Body of pancreas (tissue), 4 donors: ENCODE data around the gene MCUR1. TPM values are rescaled to one million over a fixed set of nuclear protein-coding genes. Genes with fewer than 3 reads are reported as not detected.

Experiments used
- ATAC-seq: fragments of 150-250 bp; one replicate; pipeline ENCODE4 v1.9.1; 2016
- DNase-seq, 4 donors: peaks; one replicate each; pipeline ENCODE4 v3.0.0-alpha.2; 2019
- H3K27ac ChIP-seq, 4 donors: fragments of 200-600 bp; sonication (generic); 1 replicate in 3 of 4; 2 replicates in 1 of 4; pipeline versions ENCODE4 v1.5.1 to v1.6.1; 2016 to 2019; ENCODE audit warnings: mild to moderate bottlenecking in 1 of 4, mixed read lengths in 1 of 4, moderate library complexity in 1 of 4
- H3K27me3 ChIP-seq, 2 donors: fragments of 200-600 bp; sonication (generic); one replicate each; pipeline ENCODE4 v1.6.0; 2016; ENCODE audit warnings: mild to moderate bottlenecking in 1 of 2
- H3K36me3 ChIP-seq, 2 donors: fragments of 200-600 bp; sonication (generic); replicated peaks in 1 of 2; 2 replicates each; pipeline ENCODE4 v1.5.1; 2016; ENCODE audit warnings: low read depth in 2 of 2; ENCODE audit not compliant: insufficient read depth in 1 of 2
- H3K4me1 ChIP-seq: fragments of 200-600 bp; sonication (generic); one replicate; pipeline ENCODE4 v1.6.0; 2016
- H3K4me3 ChIP-seq, 2 donors: fragments of 200-600 bp; sonication (generic); 1 replicate in 1 of 2; 2 replicates in 1 of 2; pipeline ENCODE4 v1.5.1; 2016 to 2019
- H3K9me3 ChIP-seq, 3 donors: fragments of 200-600 bp; sonication (generic); 1 replicate in 2 of 3; 2 replicates in 1 of 3; pipeline ENCODE4 v1.5.1; 2016
- CTCF ChIP-seq, 7 experiments: fragments of 450-650 bp in 4 of 7; fragments of 200-600 bp in 3 of 7; sonication (generic) in 3 of 7; IDR thresholded peaks; one replicate each; pipeline ENCODE4 v1.5.1; 2016 to 2019; ENCODE audit warnings: antibody characterized with exemption in 7 of 7
- POLR2A ChIP-seq, 3 donors: fragments of 450-650 bp; IDR thresholded peaks; one replicate each; pipeline ENCODE4 v1.6.1; 2016; ENCODE audit warnings: antibody characterized with exemption in 3 of 3, mild to moderate bottlenecking in 2 of 3
- WGBS, 2 donors: methylation state at CpG; one replicate each; pipeline ENCODE4 v1.1.5; 2017; 5-methylcytosine and 5-hydroxymethylcytosine counted together
- intact Hi-C: fragments of 100-400 bp; cut with DNase I; formaldehyde crosslinking; loops from one replicate; pipeline ENCODE4 v1.15.1; 2023
- total RNA-seq, 2 donors: library from RNA; depleted of rRNA; stranded (reverse); fragments of >200 nt; gene quantifications; one replicate each; pipeline ENCODE4 v1.1.0, GENCODE V29; 2016

Gene MCUR1
- total RNA-seq, 2 donors from 2014 or later = 10.4 to 20.8 TPM

- Histone ChIP-seq H3K4me3 (no peak overlapping the region), H3K27ac (no peak overlapping the region), H3K27me3 (no peaks in the 10 kb centered on the region), H3K4me1 (no peaks in the 10 kb centered on the region), H3K9me3 (no peaks in the 10 kb centered on the region), H3K36me3 (no peaks in the 10 kb centered on the region)
- intact Hi-C loops = no loop called here
- 64 to 66% methylated on average over 11 of the region's 11 CpGs for WGBS, 2 donors
- ATAC-seq = no peak
- TF ChIP-seq CTCF (IDR thresholded peaks at IDR 0.05) (no peak), POLR2A (IDR thresholded peaks at IDR 0.05) (no peak)
- DNase-seq = no peak
Measured at GRCh38 chr6:13847326-13848050, 33.1 kb upstream of the MCUR1 start.

GRCh38 chr6:13846841-13847240, 32.5 kb upstream of the MCUR1 start:
- intact Hi-C loops = no loop called here
- Histone ChIP-seq H3K36me3 (no peaks in the 10 kb centered on the region), H3K27me3 (no peaks in the 10 kb centered on the region), H3K4me3 (no peak overlapping the region), H3K4me1 (no peaks in the 10 kb centered on the region), H3K27ac (no peak overlapping the region), H3K9me3 (no peaks in the 10 kb centered on the region)
- TF ChIP-seq POLR2A (IDR thresholded peaks at IDR 0.05) (no peak), CTCF (IDR thresholded peaks at IDR 0.05) (no peak)
- WGBS, 2 donors = 63 to 75% methylated on average over 13 of the region's 13 CpGs
- no peak for DNase-seq
- ATAC-seq = no peak

GRCh38 chr6:13841936-13842335, 27.6 kb upstream of the MCUR1 start:
- Histone ChIP-seq H3K9me3 (no peaks in the 10 kb centered on the region), H3K27me3 (no peaks in the 10 kb centered on the region), H3K27ac (no peak overlapping the region), H3K4me1 (no peaks in the 10 kb centered on the region), H3K36me3 (no peaks in the 10 kb centered on the region), H3K4me3 (no peak overlapping the region)
- WGBS, 2 donors = 79 to 87% methylated on average over 5 of the region's 5 CpGs
- no peak for ATAC-seq
- no peak for DNase-seq
- TF ChIP-seq CTCF (IDR thresholded peaks at IDR 0.05) (no peak), POLR2A (IDR thresholded peaks at IDR 0.05) (no peak)
- intact Hi-C loops = no loop called here

GRCh38 chr6:13838616-13839015, 24.3 kb upstream of the MCUR1 start:
- Histone ChIP-seq H3K27me3 (no peaks in the 10 kb centered on the region), H3K9me3 (no peaks in the 10 kb centered on the region), H3K36me3 (no peaks in the 10 kb centered on the region), H3K4me3 (no peak overlapping the region), H3K27ac (no peak overlapping the region), H3K4me1 (no peaks in the 10 kb centered on the region)
- DNase-seq (no peak), ATAC-seq (no peak)
- 42 to 66% methylated on average over 3 of the region's 3 CpGs for WGBS, 2 donors
- TF ChIP-seq CTCF (IDR thresholded peaks at IDR 0.05) (no peak), POLR2A (IDR thresholded peaks at IDR 0.05) (no peak)
- intact Hi-C loops = no loop called here

- 76 to 79% methylated on average over 5 of the region's 5 CpGs for WGBS, 2 donors
- ATAC-seq (no peak), DNase-seq (no peak)
- H3K27ac ChIP-seq = no peak overlapping the region
- H3K4me3 ChIP-seq = no peak overlapping the region
- intact Hi-C loops = no loop called here
- no peaks in the 10 kb centered on the region for H3K9me3 ChIP-seq
- H3K27me3 ChIP-seq = no peaks in the 10 kb centered on the region
- H3K36me3 ChIP-seq = no peaks in the 10 kb centered on the region
- TF ChIP-seq POLR2A (IDR thresholded peaks at IDR 0.05) (no peak), CTCF (IDR thresholded peaks at IDR 0.05) (no peak)
- no peaks in the 10 kb centered on the region for H3K4me1 ChIP-seq
Measured at GRCh38 chr6:13836170-13836569, 21.8 kb upstream of the MCUR1 start.
